Measurements from ENCODE around the gene ZNF544.
"Not testable (repeated sequence)": the region's sequence is repeated elsewhere in the genome, so short reads cannot be mapped to it uniquely, and the experiment has no call there.

The ZNF544 gene

GRCh38 chr19:58258259-58258658 is 29.5 kb downstream of the ZNF544 start:
- DNase-seq: not testable (repeated sequence)

DNA sequence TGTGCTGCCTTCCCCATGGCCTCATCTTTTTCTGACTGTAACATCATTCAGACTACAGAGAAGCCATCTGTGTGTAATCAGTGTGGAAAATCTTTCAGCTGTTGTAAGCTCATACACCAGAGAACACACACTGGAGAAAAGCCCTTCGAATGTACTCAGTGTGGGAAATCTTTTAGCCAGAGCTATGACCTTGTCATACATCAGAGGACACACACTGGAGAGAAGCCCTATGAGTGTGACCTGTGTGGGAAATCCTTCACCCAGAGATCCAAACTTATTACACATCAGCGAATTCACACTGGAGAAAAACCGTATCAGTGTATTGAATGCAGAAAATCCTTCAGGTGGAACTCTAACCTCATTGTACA is 32.9 kb downstream of the ZNF544 start:
- no peak for DNase-seq

DNA sequence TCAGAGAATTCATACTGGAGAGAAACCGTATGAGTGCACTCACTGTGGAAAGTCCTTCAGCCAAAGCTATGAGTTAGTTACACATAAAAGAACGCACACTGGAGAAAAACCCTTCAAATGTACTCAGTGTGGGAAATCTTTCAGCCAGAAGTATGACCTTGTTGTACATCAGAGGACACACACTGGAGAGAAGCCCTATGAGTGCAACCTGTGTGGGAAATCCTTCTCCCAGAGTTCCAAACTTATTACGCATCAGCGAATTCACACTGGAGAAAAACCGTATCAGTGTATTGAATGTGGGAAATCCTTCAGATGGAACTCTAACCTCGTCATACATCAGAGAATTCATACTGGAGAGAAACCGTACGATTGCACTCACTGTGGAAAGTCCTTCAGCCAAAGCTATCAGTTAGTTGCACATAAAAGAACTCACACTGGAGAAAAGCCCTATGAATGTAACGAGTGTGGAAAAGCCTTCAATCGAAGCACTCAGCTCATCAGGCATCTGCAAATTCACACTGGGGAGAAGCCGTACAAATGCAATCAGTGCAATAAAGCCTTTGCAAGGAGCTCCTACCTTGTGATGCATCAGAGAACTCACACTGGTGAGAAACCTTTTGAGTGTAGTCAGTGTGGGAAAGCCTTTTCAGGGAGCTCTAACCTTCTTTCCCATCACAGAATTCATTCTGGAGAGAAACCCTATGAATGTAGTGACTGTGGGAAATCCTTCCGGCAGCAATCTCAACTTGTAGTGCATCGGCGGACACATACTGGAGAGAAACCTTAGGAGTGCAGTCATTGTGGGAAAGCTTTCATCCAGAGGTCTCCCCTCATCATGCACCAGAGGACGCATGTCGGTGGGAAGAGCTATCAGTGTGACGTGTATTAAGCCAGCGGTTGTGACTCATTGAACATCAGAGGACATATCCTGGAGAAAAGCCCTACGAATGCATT is 33.5 kb downstream of the ZNF544 start:
- no peak for DNase-seq

DNA sequence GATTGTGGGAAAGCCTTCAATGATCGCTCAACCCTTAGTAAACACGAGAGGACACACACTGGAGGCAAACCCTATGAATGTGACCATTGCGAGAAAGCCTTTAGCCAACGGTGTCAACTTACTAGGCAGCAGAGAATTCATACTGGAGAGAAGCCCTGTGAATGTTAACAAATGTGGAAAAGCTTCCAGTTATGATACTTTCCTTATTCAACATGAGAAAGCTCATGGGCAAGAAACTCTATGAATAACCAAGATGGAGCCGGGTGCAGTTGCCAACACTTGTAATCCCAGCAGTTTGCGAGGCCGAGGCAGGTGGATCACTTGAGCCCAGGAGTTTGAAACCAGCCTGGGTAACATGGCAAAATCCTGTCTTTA is 34.2 kb downstream of the ZNF544 start:
- DNase-seq: no peak

DNA sequence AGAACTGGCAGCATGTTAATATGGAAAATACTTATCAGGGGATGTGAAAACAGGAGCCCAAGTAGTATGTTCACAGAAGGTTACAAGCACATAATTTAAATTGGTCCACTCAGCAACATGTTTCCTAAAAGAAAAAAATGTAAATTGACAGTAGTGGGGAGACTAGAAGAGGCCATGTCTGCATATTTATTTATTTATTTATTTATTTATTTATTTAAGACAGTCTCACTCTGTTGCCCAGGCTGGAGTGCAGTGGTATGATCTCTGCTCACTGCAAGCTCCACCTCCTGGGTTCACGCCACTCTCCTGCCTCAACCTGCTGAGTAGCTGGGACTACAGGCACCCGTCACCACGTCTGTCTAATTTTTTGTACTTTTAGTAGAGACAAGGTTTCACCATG is 36.4 kb downstream of the ZNF544 start:
- no peak for DNase-seq

- DNase-seq: no peak
These were observed 39.6 kb downstream of the ZNF544 start for GRCh38 chr19:58268344-58268743.

GRCh38 chr19:58274771-58275201 is 46.1 kb downstream of the ZNF544 start:
- DNase-seq: no peak

DNA sequence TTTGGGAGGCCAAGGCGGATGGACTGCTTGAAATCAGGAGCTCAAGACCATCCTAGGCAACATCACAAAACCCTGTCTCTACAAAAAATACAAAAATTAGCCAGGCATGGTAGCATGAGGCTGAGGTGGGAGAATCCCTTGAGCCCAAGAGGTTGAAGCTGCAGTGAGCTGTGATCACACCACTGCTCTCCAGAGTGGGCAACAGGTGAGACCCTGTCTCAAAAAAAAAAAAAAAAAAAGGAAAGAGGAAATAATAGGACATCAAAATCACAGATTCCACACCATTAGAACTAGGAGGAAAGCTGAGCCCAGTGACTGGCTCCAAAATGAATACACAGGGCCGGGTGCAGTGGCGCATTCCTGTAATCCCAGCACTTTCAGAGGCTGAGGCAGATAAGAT is 46.9 kb downstream of the ZNF544 start:
- DNase-seq: no peak

GRCh38 chr19:58277197-58277596 is 48.5 kb downstream of the ZNF544 start:
- no peak for DNase-seq

DNA sequence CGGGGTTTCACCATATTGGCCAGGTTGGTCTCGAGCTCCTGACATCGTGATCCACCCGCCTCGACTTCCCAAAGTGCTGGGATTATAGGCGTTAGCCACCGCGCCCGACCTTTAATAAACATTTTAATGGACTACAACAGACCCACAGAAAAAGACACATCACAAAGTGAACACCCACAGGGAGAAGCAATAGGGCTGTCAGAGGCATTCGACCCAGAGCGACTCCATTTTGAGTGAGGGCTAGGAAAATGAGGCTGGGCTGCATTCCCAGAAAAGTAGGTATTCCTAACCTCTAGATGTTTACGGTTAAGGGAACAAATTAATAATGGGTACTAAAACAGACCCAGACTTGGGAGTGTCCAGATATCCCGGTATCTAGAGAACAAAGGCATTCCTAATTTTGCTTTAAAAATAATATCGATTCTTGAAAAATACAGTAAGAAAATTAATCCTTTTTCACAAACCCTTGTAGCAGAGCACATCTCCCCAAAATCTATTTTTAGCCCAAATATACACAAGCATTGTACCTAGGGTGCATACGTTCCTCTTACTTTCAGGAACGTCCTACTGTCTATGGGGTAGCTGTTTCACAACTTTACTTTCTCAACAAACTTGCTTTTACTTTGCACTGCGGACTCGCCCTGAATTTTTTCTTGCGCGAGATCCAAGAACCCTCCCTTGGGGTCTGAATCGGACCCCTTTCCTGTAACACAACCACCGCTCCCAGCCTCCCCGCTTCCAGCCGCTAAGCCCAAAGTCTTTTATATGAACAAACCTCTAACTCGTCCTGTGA is 49.2 kb downstream of the ZNF544 start:
- DNase-seq: no peak

DNA sequence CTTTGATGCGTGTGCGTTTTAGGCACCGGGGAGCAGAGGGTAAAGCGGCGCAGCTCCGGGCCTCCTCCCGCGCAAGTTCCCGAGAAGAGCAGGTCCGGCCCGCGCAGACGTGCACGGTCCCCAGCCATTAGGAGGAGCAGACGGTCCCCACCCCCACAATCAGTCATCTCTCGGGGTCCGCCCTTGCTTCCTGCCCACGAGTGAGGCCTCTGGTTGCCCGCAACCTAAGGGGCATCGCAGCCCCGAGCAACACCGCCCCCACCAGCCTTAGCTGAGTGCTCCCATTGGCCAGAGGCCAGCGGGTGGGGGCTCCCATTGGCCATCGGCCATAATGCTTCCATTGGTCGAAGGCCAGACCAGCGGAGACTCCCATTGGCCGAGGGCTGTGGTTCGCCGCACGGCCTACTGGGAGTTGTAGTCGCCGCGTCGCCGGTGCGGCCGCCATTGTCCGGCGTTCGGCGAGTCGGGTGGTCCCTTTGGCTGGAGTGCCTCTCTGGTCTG is 49.9 kb downstream of the ZNF544 start, which contains the start of gene ZNF8:
Gene ZNF8 (plus strand): TSS at position 415 of the 501 bp plus-strand sequence. CDS start 127 bp downstream, outside the sequence.
- DNase-seq: peak; percentile 99 to 100

DNA sequence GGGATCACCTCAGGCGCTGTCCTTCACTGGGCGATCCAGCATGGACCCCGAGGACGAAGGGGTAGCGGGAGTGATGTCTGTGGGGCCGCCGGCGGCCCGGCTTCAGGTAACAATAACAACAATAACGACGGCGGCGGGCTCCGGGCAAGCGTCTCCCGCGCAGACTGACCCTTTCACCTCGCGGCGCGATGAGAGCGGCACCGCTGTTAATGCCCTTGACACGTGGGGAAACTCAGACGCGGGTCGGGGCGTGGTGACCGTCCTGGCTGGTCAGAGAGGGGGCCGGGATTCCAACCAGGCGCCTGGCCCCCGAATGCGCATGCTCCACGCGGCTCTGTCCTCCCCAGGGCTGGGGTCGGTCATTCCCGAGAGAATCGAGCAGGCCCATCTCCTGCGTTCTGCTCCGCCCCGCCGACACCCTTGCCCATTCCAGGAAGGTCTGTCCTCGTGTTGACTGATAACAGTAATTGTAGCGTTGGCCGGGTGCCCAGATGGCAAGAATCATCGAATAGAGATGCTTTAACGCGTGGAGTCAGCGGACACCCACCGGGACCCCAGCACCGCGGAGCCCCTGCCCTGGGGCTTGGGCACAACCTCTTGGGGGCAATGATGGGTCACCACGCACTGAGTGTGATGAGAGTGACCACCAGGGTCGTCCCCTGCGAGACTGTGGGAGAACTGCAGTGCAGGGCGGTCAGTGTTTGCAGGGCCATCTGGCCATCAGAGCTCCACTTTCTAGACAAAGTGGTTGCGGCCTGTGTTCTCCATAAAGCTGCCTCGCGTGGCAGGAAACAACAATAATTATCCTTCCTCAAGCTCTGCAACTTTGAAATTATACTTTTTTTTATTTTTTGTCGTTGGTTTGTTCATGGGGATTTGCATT is 50.6 kb downstream of the ZNF544 start:
- peak; percentile 22 to 37 for DNase-seq

DNA sequence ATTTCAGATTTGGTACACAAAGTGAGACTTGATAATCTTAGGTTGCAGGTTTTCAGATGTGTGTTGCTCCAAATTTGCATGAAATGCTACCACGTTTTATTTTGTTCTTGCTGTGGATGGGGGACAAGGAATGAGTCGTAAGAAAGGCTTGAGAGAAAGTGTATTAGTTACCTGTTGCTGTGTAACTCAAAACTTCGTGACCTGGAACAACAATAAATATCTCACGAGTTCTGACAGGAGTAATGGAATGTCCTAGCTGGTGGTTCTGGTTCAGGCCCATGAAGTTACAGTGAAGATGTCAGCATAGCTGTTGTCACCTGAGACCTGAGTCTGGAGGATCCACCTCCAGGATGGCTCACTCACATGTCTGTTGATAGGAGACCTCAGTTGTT is 51.2 kb downstream of the ZNF544 start:
- DNase-seq: no peak

DNA sequence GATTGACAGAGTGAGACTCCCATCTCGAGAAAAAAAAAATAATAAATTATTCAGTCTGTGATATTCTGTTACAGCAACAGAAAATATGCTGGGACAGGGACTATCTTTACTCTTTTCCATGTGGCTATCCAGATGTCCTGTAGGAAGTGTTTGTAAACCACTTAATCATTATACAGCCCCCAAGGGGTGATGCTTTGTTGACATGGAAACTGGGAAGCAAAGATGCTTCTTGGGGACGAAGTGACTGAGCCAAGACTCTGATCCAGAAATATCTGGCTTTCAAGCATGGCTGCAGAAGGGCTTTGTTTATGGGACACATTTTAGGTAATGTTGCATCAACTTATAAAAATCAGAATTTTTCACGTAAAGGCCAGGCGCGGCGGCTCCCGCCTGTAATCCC is 55.5 kb downstream of the ZNF544 start:
- DNase-seq: no peak

GRCh38 chr19:58291943-58292342 is 63.2 kb downstream of the ZNF544 start:
- DNase-seq: no peak

- DNase-seq: no peak
These were observed 66.1 kb downstream of the ZNF544 start for GRCh38 chr19:58294743-58295374.

DNA sequence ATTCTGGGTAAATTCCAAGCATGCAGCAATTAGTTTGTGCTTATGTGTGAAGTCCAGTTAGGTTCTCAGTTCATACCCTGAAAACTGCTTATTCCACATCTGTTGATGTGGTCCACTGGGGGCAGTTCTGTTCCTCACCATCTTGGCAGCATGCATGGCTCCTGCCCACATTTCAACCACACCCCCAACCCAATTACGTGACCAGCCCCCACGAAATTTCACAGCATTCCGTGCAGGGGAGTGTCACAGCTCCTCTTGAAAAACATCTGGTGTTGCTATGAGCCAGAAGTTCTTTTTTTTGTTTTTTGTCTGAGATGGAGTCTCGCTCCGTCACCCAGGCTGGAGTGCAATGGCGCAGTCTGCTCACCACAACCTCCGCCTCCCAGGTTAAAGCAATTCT is 67.4 kb downstream of the ZNF544 start:
- DNase-seq: no peak

DNA sequence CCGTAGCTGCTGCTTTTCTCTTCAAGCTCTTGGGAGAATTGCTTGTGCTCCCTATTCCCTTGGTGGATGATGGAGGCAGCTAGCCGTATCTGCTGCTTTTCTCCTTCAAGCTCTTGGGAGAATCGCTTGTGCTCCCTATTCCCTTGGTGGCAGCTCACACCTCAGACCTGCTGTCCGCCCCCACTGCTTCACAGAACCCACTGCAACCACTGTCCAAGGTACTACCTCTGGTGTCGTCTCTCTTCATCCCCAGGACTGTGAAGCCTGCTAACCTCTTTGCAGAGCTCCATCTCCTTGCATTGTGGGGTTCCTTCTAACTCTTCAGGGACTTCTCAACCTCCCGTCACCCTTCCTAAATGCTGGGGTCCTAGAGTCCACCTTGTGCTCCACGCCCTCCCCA is 71.9 kb downstream of the ZNF544 start:
- no peak for DNase-seq

DNA sequence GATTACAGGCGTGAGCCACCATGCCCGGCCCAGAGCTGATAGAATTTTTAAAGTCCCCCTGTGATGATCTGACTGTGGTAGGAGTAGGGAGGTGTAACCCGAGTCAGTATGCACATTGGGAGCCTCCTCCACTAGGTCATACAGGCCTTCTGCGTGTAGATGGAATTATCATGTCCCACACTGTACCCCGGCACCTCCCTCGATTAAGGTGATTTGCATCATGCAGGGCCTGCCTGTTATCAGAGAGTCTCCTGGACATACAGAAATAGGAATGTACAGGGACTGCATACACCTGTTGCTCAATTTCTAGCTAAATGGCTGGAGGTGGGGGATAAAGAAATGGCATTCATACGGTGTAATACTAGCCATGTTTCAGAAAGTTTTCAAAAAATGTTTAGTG is 75.5 kb downstream of the ZNF544 start:
- DNase-seq: no peak

- DNase-seq: no peak
These were observed 76.0 kb downstream of the ZNF544 start for GRCh38 chr19:58304748-58305064.

DNA sequence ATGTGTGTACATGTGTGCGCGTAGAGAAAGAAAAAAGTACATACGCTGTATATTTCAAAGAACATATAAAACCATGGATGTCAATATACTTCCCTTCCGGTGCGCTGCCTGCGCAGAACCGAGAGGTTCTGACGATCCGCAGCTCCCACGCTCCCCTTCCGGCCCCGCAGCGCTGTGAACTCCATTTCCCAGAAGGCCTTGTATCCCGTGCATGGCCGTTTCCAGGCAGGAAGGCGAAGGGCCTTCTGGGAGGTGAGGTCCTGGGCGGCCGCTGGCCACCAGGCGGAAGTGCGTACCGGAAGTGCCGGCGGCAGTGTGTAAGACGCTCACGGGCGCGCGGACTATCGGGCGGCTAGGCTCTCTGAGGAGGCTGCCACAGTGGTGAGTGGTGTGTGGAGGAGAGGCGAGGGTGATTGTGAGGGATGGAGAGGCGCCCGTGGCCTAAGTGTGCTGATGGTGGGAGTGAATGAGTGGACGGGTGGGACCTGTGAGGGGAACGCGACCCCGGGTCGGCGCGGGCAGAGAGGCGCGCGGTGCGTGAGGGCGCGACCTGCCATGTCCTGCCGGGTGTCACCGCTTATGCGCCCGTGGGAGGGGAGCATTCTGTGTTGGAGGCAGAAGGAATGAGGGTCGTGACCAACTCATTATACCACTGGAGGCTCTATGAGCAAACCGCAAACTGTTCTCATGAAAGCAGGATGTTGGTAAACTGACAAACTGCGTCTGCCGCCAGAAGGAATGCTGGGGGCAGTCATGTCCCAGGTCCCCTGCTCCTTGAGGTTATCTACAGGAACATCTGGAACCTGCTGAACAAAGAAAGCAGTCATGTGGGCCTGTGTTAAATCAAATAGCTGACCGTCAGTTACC is 76.6 kb downstream of the ZNF544 start, which contains the start of gene ERVK3-1:
Gene ERVK3-1 (plus strand): TSS at position 313 of the 867 bp plus-strand sequence. CDS start 6,792 bp downstream, outside the sequence.
- DNase-seq: peak; percentile 99

Measured in inflammatory macrophage (primary cell).